Measurements from ENCODE around the gene HIVEP3.

GRCh38 chr1:41775956-41776585 lies 142.7 kb downstream of the HIVEP3 start:
- TF ChIP-seq, protein P1, sequence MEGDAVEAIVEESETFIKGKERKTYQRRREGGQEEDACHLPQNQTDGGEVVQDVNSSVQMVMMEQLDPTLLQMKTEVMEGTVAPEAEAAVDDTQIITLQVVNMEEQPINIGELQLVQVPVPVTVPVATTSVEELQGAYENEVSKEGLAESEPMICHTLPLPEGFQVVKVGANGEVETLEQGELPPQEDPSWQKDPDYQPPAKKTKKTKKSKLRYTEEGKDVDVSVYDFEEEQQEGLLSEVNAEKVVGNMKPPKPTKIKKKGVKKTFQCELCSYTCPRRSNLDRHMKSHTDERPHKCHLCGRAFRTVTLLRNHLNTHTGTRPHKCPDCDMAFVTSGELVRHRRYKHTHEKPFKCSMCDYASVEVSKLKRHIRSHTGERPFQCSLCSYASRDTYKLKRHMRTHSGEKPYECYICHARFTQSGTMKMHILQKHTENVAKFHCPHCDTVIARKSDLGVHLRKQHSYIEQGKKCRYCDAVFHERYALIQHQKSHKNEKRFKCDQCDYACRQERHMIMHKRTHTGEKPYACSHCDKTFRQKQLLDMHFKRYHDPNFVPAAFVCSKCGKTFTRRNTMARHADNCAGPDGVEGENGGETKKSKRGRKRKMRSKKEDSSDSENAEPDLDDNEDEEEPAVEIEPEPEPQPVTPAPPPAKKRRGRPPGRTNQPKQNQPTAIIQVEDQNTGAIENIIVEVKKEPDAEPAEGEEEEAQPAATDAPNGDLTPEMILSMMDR (IDR thresholded peaks at IDR 0.05): no peak
- TF ChIP-seq POLR2A (IDR thresholded peaks at IDR 0.05): no peak

Data from esophagus squamous epithelium (tissue), 4 donors.